HG02970 (cell line): ENCODE measurements around the gene SMTNL1.
"Not testable (repeated sequence)": the region's sequence is repeated elsewhere in the genome, so short reads cannot be mapped to it uniquely, and the experiment has no call there.

Source experiments
- ATAC-seq: cut with Tn5 transposase; IDR thresholded peaks from one replicate; pipeline ENCODE4 v1.9.1; 2021; ENCODE audit warnings: mild to moderate bottlenecking, moderate library complexity, moderate number of reproducible peaks; ENCODE audit not compliant: unreplicated experiment, low FRiP score

SMTNL1 gene

GRCh38 chr11:57508341-57509170 lies 28.8 kb upstream of the SMTNL1 start:
- no peak for ATAC-seq

- no peak for ATAC-seq
Observed at GRCh38 chr11:57511741-57512430, 25.5 kb upstream of the SMTNL1 start.

- no peak for ATAC-seq
Observed at GRCh38 chr11:57512646-57513451, 24.5 kb upstream of the SMTNL1 start.

GRCh38 chr11:57513452-57513795 lies 24.0 kb upstream of the SMTNL1 start:
- ATAC-seq: no peak

GRCh38 chr11:57513911-57514537 lies 23.4 kb upstream of the SMTNL1 start:
- ATAC-seq: no peak

- ATAC-seq: no peak
Observed at GRCh38 chr11:57514538-57515331, 22.7 kb upstream of the SMTNL1 start.

- ATAC-seq: no peak
Observed at GRCh38 chr11:57515332-57516060, 21.9 kb upstream of the SMTNL1 start, which contains the start of gene SLC43A1. SLC43A1 (minus strand) TSS chr11:57515702; CDS start chr11:57514111, 1,591 bp downstream.

- no peak for ATAC-seq
Observed at GRCh38 chr11:57516061-57516443, 21.3 kb upstream of the SMTNL1 start.

GRCh38 chr11:57521116-57521515 lies 16.3 kb upstream of the SMTNL1 start:
- no peak for ATAC-seq

- ATAC-seq: no peak
Observed at GRCh38 chr11:57523419-57523818, 14.0 kb upstream of the SMTNL1 start.

- ATAC-seq: no peak
Observed at GRCh38 chr11:57527056-57527631, 10.3 kb upstream of the SMTNL1 start.

GRCh38 chr11:57529012-57529411 lies 8.4 kb upstream of the SMTNL1 start:
- ATAC-seq: no peak

GRCh38 chr11:57530215-57530595 lies 7.2 kb upstream of the SMTNL1 start:
- no peak for ATAC-seq

- ATAC-seq: peak; percentile 98
Observed at GRCh38 chr11:57530596-57531507, 6.5 kb upstream of the SMTNL1 start, which contains the start of gene TIMM10. TIMM10 (minus strand) TSS chr11:57530754; CDS start chr11:57530189, 565 bp downstream.

GRCh38 chr11:57534449-57534848 lies 2.9 kb upstream of the SMTNL1 start:
- ATAC-seq: not testable (repeated sequence)

GRCh38 chr11:57539342-57539741 lies 1.9 kb downstream of the SMTNL1 start:
- ATAC-seq: no peak

- ATAC-seq: no peak
Observed at GRCh38 chr11:57541169-57541568, 3.8 kb downstream of the SMTNL1 start.

- no peak for ATAC-seq
Observed at GRCh38 chr11:57542582-57542981, 5.2 kb downstream of the SMTNL1 start.
